Adrenal gland (tissue), 5 donors: ENCODE data around the gene TTLL12.

Source experiments
- POLR2A ChIP-seq, 2 donors: fragments of 450-650 bp; IDR thresholded peaks; one replicate each; pipeline ENCODE4 v1.6.1; 2017; ENCODE audit warnings: antibody characterized with exemption in 2 of 2, mild to moderate bottlenecking in 2 of 2, moderate library complexity in 1 of 2
- TF ChIP-seq, protein P1 (sequence below), 6 experiments: fragments of 450-650 bp in 4 of 6; fragments of 200-600 bp in 2 of 6; sonication (generic) in 1 of 6; IDR thresholded peaks; 1 replicate in 5 of 6; 2 replicates in 1 of 6; pipeline versions ENCODE4 v1.5.1 to v1.8.0; 2016 to 2021; ENCODE audit warnings: antibody characterized with exemption in 6 of 6, mild to moderate bottlenecking in 2 of 6, moderate library complexity in 1 of 6
- donor health status: DM: no; HTN: no; CAD: no.

DNA sequence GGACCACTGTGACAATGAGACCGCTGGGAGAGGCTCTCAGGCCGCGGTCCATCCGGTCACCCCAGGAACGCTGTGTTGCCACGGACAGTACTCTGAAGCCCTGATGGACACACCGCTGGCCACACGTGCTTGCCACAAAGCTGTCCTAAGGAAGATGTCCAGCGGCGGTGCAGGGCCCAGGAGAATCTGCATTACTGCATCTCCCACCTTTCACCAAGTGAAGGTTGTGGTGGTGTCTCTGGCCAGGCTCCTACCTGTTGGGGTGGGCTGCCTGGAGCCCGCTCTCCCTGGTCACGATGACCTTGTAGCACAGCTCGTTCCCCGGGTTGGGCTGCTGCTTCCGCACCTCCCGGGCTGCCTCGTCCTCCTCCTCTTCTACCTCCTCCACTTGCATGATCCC lies 4.2 kb downstream of the TTLL12 start:
- TF ChIP-seq, protein P1, sequence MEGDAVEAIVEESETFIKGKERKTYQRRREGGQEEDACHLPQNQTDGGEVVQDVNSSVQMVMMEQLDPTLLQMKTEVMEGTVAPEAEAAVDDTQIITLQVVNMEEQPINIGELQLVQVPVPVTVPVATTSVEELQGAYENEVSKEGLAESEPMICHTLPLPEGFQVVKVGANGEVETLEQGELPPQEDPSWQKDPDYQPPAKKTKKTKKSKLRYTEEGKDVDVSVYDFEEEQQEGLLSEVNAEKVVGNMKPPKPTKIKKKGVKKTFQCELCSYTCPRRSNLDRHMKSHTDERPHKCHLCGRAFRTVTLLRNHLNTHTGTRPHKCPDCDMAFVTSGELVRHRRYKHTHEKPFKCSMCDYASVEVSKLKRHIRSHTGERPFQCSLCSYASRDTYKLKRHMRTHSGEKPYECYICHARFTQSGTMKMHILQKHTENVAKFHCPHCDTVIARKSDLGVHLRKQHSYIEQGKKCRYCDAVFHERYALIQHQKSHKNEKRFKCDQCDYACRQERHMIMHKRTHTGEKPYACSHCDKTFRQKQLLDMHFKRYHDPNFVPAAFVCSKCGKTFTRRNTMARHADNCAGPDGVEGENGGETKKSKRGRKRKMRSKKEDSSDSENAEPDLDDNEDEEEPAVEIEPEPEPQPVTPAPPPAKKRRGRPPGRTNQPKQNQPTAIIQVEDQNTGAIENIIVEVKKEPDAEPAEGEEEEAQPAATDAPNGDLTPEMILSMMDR (IDR thresholded peaks at IDR 0.05) = no peak
- no peak for TF ChIP-seq POLR2A (IDR thresholded peaks at IDR 0.05)
